DMS153 treated with DMSO at 0.1 percent for 48 hours (cell line): Measurements from ENCODE around the gene SPATA7.

Experiments used
- DNase-seq: peaks from one replicate; lab custom pipeline; 2025; ENCODE audit not compliant: unreplicated experiment; lab: John Stamatoyannopoulos, UW

Gene SPATA7

GRCh38 chr14:88481059-88481458 lies 95.6 kb downstream of the SPATA7 start:
- DNase-seq = no peak

- DNase-seq = no peak
These were observed 96.3 kb downstream of the SPATA7 start for GRCh38 chr14:88481794-88482193.

DNA sequence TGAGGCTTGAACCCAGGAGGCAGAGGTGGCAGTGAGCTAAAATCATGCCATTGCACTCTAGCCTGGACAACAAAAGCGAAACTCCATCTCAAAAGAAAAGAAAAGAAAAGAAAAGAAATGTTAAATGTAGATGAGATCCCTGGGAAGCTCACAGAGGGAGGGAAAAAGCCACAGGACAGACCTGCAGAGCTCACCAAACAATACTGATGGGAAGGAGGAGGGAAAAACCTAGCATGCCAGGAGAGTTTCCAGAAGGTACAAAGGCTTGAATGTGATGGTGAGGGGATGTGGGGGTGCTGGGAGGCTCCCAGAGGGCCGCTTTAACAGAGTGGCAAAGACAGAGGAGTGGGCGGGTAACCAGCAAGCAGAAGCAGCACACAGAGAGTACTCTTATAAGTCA lies 97.1 kb downstream of the SPATA7 start:
- no peak for DNase-seq
